IMR-90 (cell line): Measurements from ENCODE around the gene MAP2K2. TPM values are rescaled to one million over a fixed set of nuclear protein-coding genes. Genes with fewer than 3 reads are reported as not detected.
"Not testable (repeated sequence)": the region's sequence is repeated elsewhere in the genome, so short reads cannot be mapped to it uniquely, and the experiment has no call there.

Source experiments
- ATAC-seq: fragments of 200-7000 bp; cut with Tn5 transposase; 2 replicates; pipeline ENCODE4 v1.9.1; 2020; ENCODE audit warnings: low read depth, mild to moderate bottlenecking, moderate library complexity
- BruUV-seq: library from RNA; stranded (reverse); fragments of 400-500 nt; replicated peaks from 2 replicates; lab custom pipeline; 2021; lab: Mats Ljungman, UMichigan
- CTCF ChIA-PET: fragments of 300-600 bp; formaldehyde crosslinking; extraction: SDS; loops from one replicate; lab custom pipeline; 2021; ENCODE audit warnings: antibody characterized with exemption; lab: Yijun Ruan, JAX
- POLR2A ChIA-PET: fragments of 300-600 bp; sonication (Branson Sonifier 250); formaldehyde crosslinking; loops from one replicate; lab custom pipeline; 2022; ENCODE audit warnings: antibody characterized with exemption; ENCODE audit not compliant: unreplicated experiment; lab: Charles Lee
- DNase-seq: peaks from one replicate; pipeline ENCODE4 v3.0.0; 2013
- H2AFZ ChIP-seq: replicated peaks from 2 replicates; pipeline ENCODE3; 2013; ENCODE audit warnings: low read length, mild to moderate bottlenecking; ENCODE audit not compliant: poor library complexity
- H2AK5ac ChIP-seq: 2 replicates; pipeline ENCODE4 v1.6.1; 2013; ENCODE audit warnings: low read depth, low read length, inconsistent platforms
- H2AK9ac ChIP-seq: replicated peaks from 2 replicates; pipeline ENCODE3; 2013; ENCODE audit warnings: mild to moderate bottlenecking, low read depth, low read length, moderate library complexity; ENCODE audit not compliant: poor library complexity
- H2BK120ac ChIP-seq: 2 replicates; pipeline ENCODE4 v1.6.1; 2013; ENCODE audit warnings: low read depth, low read length, inconsistent platforms
- H2BK15ac ChIP-seq: 3 replicates; pipeline ENCODE4 v1.6.1; 2013; ENCODE audit warnings: low read depth, low read length, inconsistent platforms
- H2BK20ac ChIP-seq: 2 replicates; pipeline ENCODE4 v1.6.1; 2013; ENCODE audit warnings: low read depth, mild to moderate bottlenecking, inconsistent platforms, low read length, moderate library complexity
- H2BK5ac ChIP-seq: 2 replicates; pipeline ENCODE4 v1.6.1; 2013; ENCODE audit warnings: mild to moderate bottlenecking, low read depth, low read length, inconsistent platforms; ENCODE audit not compliant: poor library complexity, severe bottlenecking
- H3K14ac ChIP-seq: replicated peaks from 2 replicates; pipeline ENCODE4 v1.6.1; 2013; ENCODE audit warnings: low read depth, low read length, inconsistent platforms
- H3K18ac ChIP-seq: 2 replicates; pipeline ENCODE4 v1.6.1; 2013; ENCODE audit warnings: low read depth, low read length, control low read depth
- H3K23ac ChIP-seq: 2 replicates; pipeline ENCODE4 v1.6.1; 2013; ENCODE audit warnings: low read depth, low read length, inconsistent platforms
- H3K27ac ChIP-seq: 2 replicates; pipeline ENCODE4 v1.5.1; 2013; ENCODE audit warnings: mild to moderate bottlenecking, control low read depth, low read length; ENCODE audit not compliant: insufficient read depth
- H3K27me3 ChIP-seq: 2 replicates; pipeline ENCODE4 v1.6.1; 2013; ENCODE audit warnings: low read length; ENCODE audit not compliant: control insufficient read depth, insufficient read depth
- H3K36me3 ChIP-seq: 2 replicates; pipeline ENCODE4 v1.6.1; 2013; ENCODE audit warnings: low read length, mixed read lengths; ENCODE audit not compliant: control insufficient read depth, insufficient read depth
- H3K4ac ChIP-seq: 2 replicates; pipeline ENCODE4 v1.6.1; 2013; ENCODE audit warnings: low read depth, low read length, inconsistent platforms
- H3K4me1 ChIP-seq: 2 replicates; pipeline ENCODE4 v1.6.1; 2013; ENCODE audit warnings: low read length, mixed read lengths; ENCODE audit not compliant: control insufficient read depth, insufficient read depth
- H3K4me2 ChIP-seq: 2 replicates; pipeline ENCODE4 v1.6.1; 2013; ENCODE audit warnings: low read depth, mild to moderate bottlenecking, control low read depth, low read length, moderate library complexity
- H3K4me3 ChIP-seq: 2 replicates; pipeline ENCODE4 v1.5.1; 2013; ENCODE audit warnings: low read depth, mild to moderate bottlenecking, control low read depth, low read length, moderate library complexity; ENCODE audit not compliant: insufficient read depth
- H3K56ac ChIP-seq: 2 replicates; pipeline ENCODE4 v1.6.1; 2013; ENCODE audit warnings: low read length, inconsistent platforms; ENCODE audit not compliant: insufficient read depth; ENCODE audit errors: extremely low read depth
- H3K79me1 ChIP-seq, 2 experiments: 2 replicates each; pipeline ENCODE4 v1.6.1; 2013; ENCODE audit warnings: low read length in 2 of 2, inconsistent platforms in 1 of 2, low read depth in 1 of 2
- H3K9ac ChIP-seq: 2 replicates; pipeline ENCODE4 v1.6.1; 2013; ENCODE audit warnings: low read depth, low read length, control low read depth
- H3K9me1 ChIP-seq: 2 replicates; pipeline ENCODE4 v1.6.1; 2013; ENCODE audit warnings: low read length, inconsistent platforms; ENCODE audit not compliant: insufficient read depth
- H3K9me3 ChIP-seq: 2 replicates; pipeline ENCODE4 v1.6.1; 2013; ENCODE audit warnings: low read length; ENCODE audit not compliant: control insufficient read depth, insufficient read depth
- H4K20me1 ChIP-seq: 2 replicates; pipeline ENCODE4 v1.6.1; 2013; ENCODE audit warnings: low read length, inconsistent platforms; ENCODE audit not compliant: insufficient read depth
- H4K5ac ChIP-seq: 2 replicates; pipeline ENCODE4 v1.6.1; 2013; ENCODE audit warnings: mild to moderate bottlenecking, low read depth, low read length, control low read depth
- H4K8ac ChIP-seq, 2 experiments: 2 replicates each; pipeline ENCODE4 v1.6.1; 2013; ENCODE audit warnings: low read depth in 2 of 2, low read length in 2 of 2, control low read depth in 1 of 2, inconsistent platforms in 1 of 2
- H4K91ac ChIP-seq: 2 replicates; pipeline ENCODE4 v1.6.1; 2013; ENCODE audit warnings: low read depth, low read length, inconsistent platforms; ENCODE audit not compliant: insufficient read depth
- WGBS, 2 experiments: methylation state at CpG; one replicate each; pipeline versions ENCODE4 v1.1.5 to v1.1.7; 2013; ENCODE audit warnings: missing lambda C conversion rate in 2 of 2; ENCODE audit not compliant: insufficient read length in 1 of 2; ENCODE audit errors: extremely low coverage in 2 of 2; 5-methylcytosine and 5-hydroxymethylcytosine counted together
- dilution Hi-C: fragments of 300-500 bp; cut with HindIII; formaldehyde crosslinking; loops from one replicate; pipeline ENCODE4 v1.14.3; 2018; ENCODE audit warnings: low sequenced_read_pairs; ENCODE audit not compliant: unreplicated experiment
- in situ Hi-C: fragments of 300-500 bp; cut with MboI; formaldehyde crosslinking; loops from 3 replicates; pipeline ENCODE4 v1.14.3; 2019; ENCODE audit warnings: low sequenced_read_pairs, inconsistent platforms, mixed read lengths
- intact Hi-C: fragments of 100-400 bp; cut with micrococcal nuclease; formaldehyde crosslinking; loops from 2 replicates; pipeline ENCODE4 v1.10.0; 2022
- polyA plus RNA-seq, 3 experiments: library from polyadenylated mRNA; depleted of rRNA; stranded (reverse); fragments of >200 nt; gene quantifications; 2 replicates each; pipeline ENCODE4 v1.2.3, GENCODE V29; 2012; ENCODE audit warnings: low replicate concordance in 1 of 3
- total RNA-seq: library from RNA; depleted of rRNA; stranded (reverse); fragments of >200 nt; gene quantifications from 2 replicates; pipeline ENCODE4 v1.2.3, GENCODE V29; 2012

The MAP2K2 gene
- total and polyA plus RNA-seq, 2 of the 4 experiments (the other 2 are of a cell fraction): 115 to 151 TPM

DNA sequence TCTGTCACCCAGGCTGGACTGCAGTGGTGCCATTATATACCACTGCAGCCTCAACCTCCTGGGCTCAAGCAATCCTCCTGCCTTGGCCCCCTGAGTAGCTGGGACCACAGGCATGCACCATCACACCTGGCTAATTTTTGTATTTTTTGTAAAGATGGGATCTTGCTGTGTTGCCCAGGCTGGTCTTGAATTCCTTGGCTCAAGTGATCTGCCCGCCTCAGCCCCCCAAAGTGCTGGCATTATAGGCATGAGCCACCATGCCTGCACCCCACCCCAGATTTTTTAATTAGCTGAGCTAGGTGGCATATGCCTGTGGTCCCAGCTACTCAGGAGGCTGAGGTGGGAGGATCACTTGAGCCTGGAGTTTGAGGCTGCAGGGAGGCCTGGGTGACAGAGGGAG lies 19.0 kb upstream of the MAP2K2 start:
- CTCF ChIA-PET, H3K18ac ChIP-seq, in situ Hi-C loops, H3K4me1 ChIP-seq, H2AK9ac ChIP-seq, DNase-seq, H3K9me3 ChIP-seq, H3K56ac ChIP-seq, H3K14ac ChIP-seq, H3K23ac ChIP-seq, H3K4ac ChIP-seq, H4K5ac ChIP-seq, H3K27me3 ChIP-seq, H3K36me3 ChIP-seq, H3K79me1 ChIP-seq, dilution Hi-C loops, H2BK15ac ChIP-seq, H4K8ac ChIP-seq, H2AK5ac ChIP-seq, H4K91ac ChIP-seq, H3K9ac ChIP-seq, H3K9me1 ChIP-seq, H3K27ac ChIP-seq, H4K20me1 ChIP-seq, H2BK120ac ChIP-seq, H2AFZ ChIP-seq, H3K4me3 ChIP-seq, POLR2A ChIA-PET, H2BK5ac ChIP-seq, intact Hi-C loops, H2BK20ac ChIP-seq, ATAC-seq, BruUV-seq, H3K4me2 ChIP-seq: not testable (repeated sequence)
- WGBS, 2 experiments: no CpG with 5 or more reads among the region's 1 CpG
